ENCODE data around the gene HHLA2. TPM values are rescaled to one million over a fixed set of nuclear protein-coding genes. Genes with fewer than 3 reads are reported as not detected.
"Not testable (repeated sequence)": the region's sequence is repeated elsewhere in the genome, so short reads cannot be mapped to it uniquely, and the experiment has no call there.

HHLA2 gene
- total RNA-seq, 1 donor from 2014 or later, result 0.26 TPM

- Histone ChIP-seq H3K27ac (no peak overlapping the region), H3K4me1 (no peaks in the 10 kb centered on the region), H3K27me3 (no peaks in the 10 kb centered on the region), H3K36me3 (no peaks in the 10 kb centered on the region), H3K4me3 (no peak overlapping the region), H3K9me3 (no peaks in the 10 kb centered on the region)
- intact Hi-C loops (cut with DNase I), result no loop called here
- TF ChIP-seq CTCF (IDR thresholded peaks at IDR 0.05), result no peak
- ATAC-seq, result no peak
- DNase-seq, result no peak
Observed at GRCh38 chr3:108359011-108359410, 62.7 kb downstream of the HHLA2 start.

GRCh38 chr3:108376026-108376425, 79.7 kb downstream of the HHLA2 start:
- no peaks in the 10 kb centered on the region for H3K36me3 ChIP-seq
- ATAC-seq (no peak), DNase-seq (no peak)
- intact Hi-C loops (cut with DNase I), result no loop called here
- TF ChIP-seq CTCF (IDR thresholded peaks at IDR 0.05), result no peak
- H3K27me3 ChIP-seq, result no peaks in the 10 kb centered on the region
- no peaks in the 10 kb centered on the region for H3K9me3 ChIP-seq
- H3K27ac ChIP-seq, result no peak overlapping the region
- no peaks in the 10 kb centered on the region for H3K4me1 ChIP-seq
- H3K4me3 ChIP-seq, result no peak overlapping the region

GRCh38 chr3:108377384-108377783, 81.0 kb downstream of the HHLA2 start:
- H3K4me1 ChIP-seq, result no peaks in the 10 kb centered on the region
- H3K27ac ChIP-seq, result no peak overlapping the region
- no peak for DNase-seq
- H3K9me3 ChIP-seq, result no peaks in the 10 kb centered on the region
- intact Hi-C loops (cut with DNase I), result no loop called here
- no peak for ATAC-seq
- H3K27me3 ChIP-seq, result no peaks in the 10 kb centered on the region
- H3K4me3 ChIP-seq, result no peak overlapping the region
- no peaks in the 10 kb centered on the region for H3K36me3 ChIP-seq
- TF ChIP-seq CTCF (IDR thresholded peaks at IDR 0.05), result no peak

GRCh38 chr3:108378153-108378951, 82.0 kb downstream of the HHLA2 start:
- H3K9me3 ChIP-seq, result no peaks in the 10 kb centered on the region
- no peak for TF ChIP-seq CTCF (IDR thresholded peaks at IDR 0.05)
- H3K4me1 ChIP-seq, result no peaks in the 10 kb centered on the region
- no peak overlapping the region for H3K27ac ChIP-seq
- DNase-seq (no peak), ATAC-seq (no peak)
- no peaks in the 10 kb centered on the region for H3K27me3 ChIP-seq
- no peaks in the 10 kb centered on the region for H3K36me3 ChIP-seq
- H3K4me3 ChIP-seq, result no peak overlapping the region
- intact Hi-C loops (cut with DNase I), result no loop called here

- H3K27ac ChIP-seq; H3K27me3 ChIP-seq; H3K9me3 ChIP-seq; intact Hi-C loops (cut with DNase I); DNase-seq; H3K4me3 ChIP-seq; H3K36me3 ChIP-seq; ATAC-seq; H3K4me1 ChIP-seq: not testable (repeated sequence)
Observed at GRCh38 chr3:108378952-108379342, 82.6 kb downstream of the HHLA2 start.

GRCh38 chr3:108380128-108380795, 83.9 kb downstream of the HHLA2 start:
- no peaks in the 10 kb centered on the region for H3K4me1 ChIP-seq

More at GRCh38 chr3:108380128-108380795, 83.9 kb downstream of the HHLA2 start:
- DNase-seq (no peak), ATAC-seq (no peak)
- H3K27ac ChIP-seq, result no peak overlapping the region
- no peak for TF ChIP-seq CTCF (IDR thresholded peaks at IDR 0.05)
- H3K27me3 ChIP-seq, result no peaks in the 10 kb centered on the region
- intact Hi-C loops (cut with DNase I), result no loop called here
- H3K9me3 ChIP-seq, result no peaks in the 10 kb centered on the region
- H3K4me3 ChIP-seq, result no peak overlapping the region
- no peaks in the 10 kb centered on the region for H3K36me3 ChIP-seq
